Stimulated activated naive CD8-positive, alpha-beta T cell treated with anti-CD3 and anti-CD28 coated beads, Interleukin-15, Interleukin-2, amounts not matched to agents 100 U/mL and 50 U/mL, for 24 hours (primary cell): ENCODE results near the gene DLG2.
"Not testable (repeated sequence)": the region's sequence is repeated elsewhere in the genome, so short reads cannot be mapped to it uniquely, and the experiment has no call there.

Experiments
- ATAC-seq: fragments of 150-1000 bp; cut with Tn5 transposase; one replicate; pipeline ENCODE4 v1.10.0; 2021
- DNase-seq: peaks from one replicate; pipeline ENCODE4 v3.0.0; 2021

The DLG2 gene

GRCh38 chr11:84901991-84902390 is 725.2 kb downstream of the DLG2 start:
- DNase-seq (no peak), ATAC-seq (no peak)

- DNase-seq: no peak
- no peak for ATAC-seq
These were observed 727.4 kb downstream of the DLG2 start for GRCh38 chr11:84899740-84900139.

GRCh38 chr11:84899134-84899533 is 728.0 kb downstream of the DLG2 start:
- DNase-seq (no peak), ATAC-seq (no peak)

GRCh38 chr11:84894666-84895065 is 732.5 kb downstream of the DLG2 start:
- DNase-seq: no peak
- ATAC-seq: no peak

- no peak for ATAC-seq
- no peak for DNase-seq
These were observed 736.5 kb downstream of the DLG2 start for GRCh38 chr11:84890676-84891075.

GRCh38 chr11:84889556-84889955 is 737.6 kb downstream of the DLG2 start:
- ATAC-seq: no peak
- no peak for DNase-seq

- ATAC-seq: no peak
- no peak for DNase-seq
These were observed 740.0 kb downstream of the DLG2 start for GRCh38 chr11:84887055-84887629.

GRCh38 chr11:84886344-84886743 is 740.8 kb downstream of the DLG2 start:
- ATAC-seq (no peak), DNase-seq (no peak)

- ATAC-seq (no peak), DNase-seq (no peak)
These were observed 742.3 kb downstream of the DLG2 start for GRCh38 chr11:84884836-84885235.

- DNase-seq: no peak
- ATAC-seq: no peak
These were observed 745.1 kb downstream of the DLG2 start for GRCh38 chr11:84882056-84882455.

GRCh38 chr11:84871116-84871515 is 756.0 kb downstream of the DLG2 start:
- DNase-seq (no peak), ATAC-seq (no peak)

GRCh38 chr11:84870486-84870885 is 756.7 kb downstream of the DLG2 start:
- DNase-seq: no peak
- ATAC-seq: no peak

- no peak for ATAC-seq
- no peak for DNase-seq
These were observed 760.2 kb downstream of the DLG2 start for GRCh38 chr11:84866922-84867321.

GRCh38 chr11:84865791-84866535 is 761.2 kb downstream of the DLG2 start:
- no peak for ATAC-seq
- no peak for DNase-seq

- DNase-seq (no peak), ATAC-seq (no peak)
These were observed 761.9 kb downstream of the DLG2 start for GRCh38 chr11:84865257-84865656.

GRCh38 chr11:84857746-84858145 is 769.4 kb downstream of the DLG2 start:
- DNase-seq (no peak), ATAC-seq (no peak)

GRCh38 chr11:84855508-84856245 is 771.5 kb downstream of the DLG2 start:
- no peak for DNase-seq
- ATAC-seq: no peak

GRCh38 chr11:84854498-84854880 is 772.7 kb downstream of the DLG2 start:
- ATAC-seq (no peak), DNase-seq (no peak)

GRCh38 chr11:84853841-84854497 is 773.2 kb downstream of the DLG2 start:
- no peak for ATAC-seq
- DNase-seq: no peak

- ATAC-seq (no peak), DNase-seq (no peak)
These were observed 779.3 kb downstream of the DLG2 start for GRCh38 chr11:84847842-84848241.

- not testable (repeated sequence) for DNase-seq, ATAC-seq
These were observed 786.9 kb downstream of the DLG2 start for GRCh38 chr11:84840201-84840600.

- DNase-seq: no peak
- ATAC-seq: no peak
These were observed 789.6 kb downstream of the DLG2 start for GRCh38 chr11:84837402-84838069.
